SU-DHL-6 (cell line): ENCODE results near the gene PPP1CA.

Experiments
- H2AFZ ChIP-seq: fragments of 200-600 bp; sonication (generic); 2 replicates; pipeline ENCODE4 v1.6.1; 2014; ENCODE audit warnings: low read depth, mild to moderate bottlenecking, moderate library complexity, mixed read lengths, antibody characterized with exemption, low read length; ENCODE audit not compliant: severe bottlenecking
- H3F3A ChIP-seq: fragments of 200-600 bp; shearing (Covaris generic); 2 replicates; pipeline ENCODE4 v1.6.0; 2016; ENCODE audit warnings: antibody characterized with exemption, mild to moderate bottlenecking; ENCODE audit not compliant: insufficient read depth
- H3K27ac ChIP-seq: fragments of 200-600 bp; sonication (generic); 2 replicates; pipeline ENCODE4 v1.5.1; 2016; ENCODE audit warnings: low read depth, mild to moderate bottlenecking, low read length, moderate library complexity, mixed read lengths
- H3K27me3 ChIP-seq: fragments of 200-600 bp; sonication (generic), shearing (Covaris generic); 2 replicates; pipeline ENCODE4 v1.6.0; 2014; ENCODE audit warnings: mild to moderate bottlenecking, low read length
- H3K36me3 ChIP-seq: fragments of 200-600 bp; sonication (generic); 2 replicates; pipeline ENCODE4 v1.6.1; 2014; ENCODE audit warnings: mild to moderate bottlenecking, low read length, mixed read lengths
- H3K4me2 ChIP-seq: fragments of 300-600, 200-600 bp; shearing (Covaris generic), sonication (generic); 2 replicates; pipeline ENCODE4 v1.6.0; 2014; ENCODE audit warnings: low read length, low read depth, mild to moderate bottlenecking; ENCODE audit not compliant: poor library complexity, severe bottlenecking
- H3K4me3 ChIP-seq: fragments of 200-600 bp; sonication (generic); 2 replicates; pipeline ENCODE4 v1.5.1; 2014; ENCODE audit warnings: antibody characterized with exemption, low read length, mild to moderate bottlenecking, mixed read lengths; ENCODE audit not compliant: insufficient read depth, poor library complexity, severe bottlenecking
- H3K79me2 ChIP-seq: fragments of 200-600 bp; sonication (generic); 2 replicates; pipeline ENCODE4 v1.6.1; 2014; ENCODE audit warnings: mild to moderate bottlenecking, low read length, moderate library complexity; ENCODE audit not compliant: insufficient read depth
- H3K9ac ChIP-seq: fragments of 200-600 bp; sonication (generic); 2 replicates; pipeline ENCODE4 v1.7.0; 2014; ENCODE audit warnings: mild to moderate bottlenecking, low read length
- H3K9me2 ChIP-seq: fragments of 200-600 bp; sonication (generic); replicated peaks from 2 replicates; pipeline ENCODE4 v1.6.1; 2014; ENCODE audit warnings: low read length; ENCODE audit not compliant: insufficient read depth
- H3K9me3 ChIP-seq: fragments of 200-600 bp; sonication (generic); 2 replicates; pipeline ENCODE4 v1.6.1; 2014; ENCODE audit warnings: low read length, mixed read lengths; ENCODE audit not compliant: insufficient read depth
- H4K20me1 ChIP-seq: fragments of 200-600 bp; sonication (generic); 2 replicates; pipeline ENCODE4 v1.6.1; 2014; ENCODE audit warnings: low read depth, mild to moderate bottlenecking, antibody characterized with exemption, low read length, moderate library complexity, mixed read lengths
- CTCF ChIP-seq: fragments of 200-600 bp; sonication (generic); IDR thresholded peaks from one replicate; pipeline ENCODE4 v1.5.1; 2017; ENCODE audit warnings: antibody characterized with exemption, mild to moderate bottlenecking, low read length, moderate library complexity; ENCODE audit not compliant: insufficient read depth, poor library complexity, severe bottlenecking
- EZH2phosphoT487 ChIP-seq: fragments of 200-600 bp; sonication (generic), shearing (Covaris generic); conservative IDR thresholded peaks from 2 replicates; pipeline ENCODE4 v1.6.1; 2018; ENCODE audit warnings: mild to moderate bottlenecking, antibody characterized with exemption, low read length, moderate library complexity, mixed read lengths

The PPP1CA gene

GRCh38 chr11:67437082-67437808 lies 35.6 kb upstream of the PPP1CA start, which contains the start of gene PTPRCAP:
Gene PTPRCAP, minus strand, starts transcription at chr11:67437682. Its CDS starts 63 bp downstream, at chr11:67437619.
- Histone ChIP-seq H3K9ac (peak within 1 kb of the TSS; percentile 100), H3K79me2 (peaks cover 24% of the 10 kb centered on the region; the same call in 1 of the 2 replicates), H3K9me3 (no peaks in the 10 kb centered on the region), H3K9me2 (no peaks in the 10 kb centered on the region), H3K4me2 (peak within 1 kb of the TSS; percentile 99), H3K36me3 (no peaks in the 10 kb centered on the region), H3K27ac (peak within 1 kb of the TSS; percentile 100), H4K20me1 (no peaks in the 10 kb centered on the region), H3K4me3 (peak within 1 kb of the TSS; percentile 96), H2AFZ (no peak within 1 kb of the TSS), H3F3A (peaks cover 82% of the 10 kb centered on the region), H3K27me3 (no peaks in the 10 kb centered on the region)
- TF ChIP-seq CTCF (no peak), EZH2phosphoT487 (no peak)

GRCh38 chr11:67436459-67437081 lies 34.9 kb upstream of the PPP1CA start:
- H3K36me3 ChIP-seq = no peaks in the 10 kb centered on the region
- H4K20me1 ChIP-seq = no peaks in the 10 kb centered on the region
- H3K9me3 ChIP-seq = no peaks in the 10 kb centered on the region
- H3K4me3 ChIP-seq = peak overlapping the region; percentile 96
- H3K9me2 ChIP-seq = no peaks in the 10 kb centered on the region
- H3F3A ChIP-seq = peaks cover 76% of the 10 kb centered on the region
- no peak for TF ChIP-seq CTCF
- no peak for TF ChIP-seq EZH2phosphoT487
- no peaks in the 10 kb centered on the region for H3K27me3 ChIP-seq
- peak overlapping the region; percentile 100 for H3K9ac ChIP-seq
- H3K4me2 ChIP-seq = peak overlapping the region; percentile 99
- H2AFZ ChIP-seq = no peak overlapping the region
- peak overlapping the region; percentile 100 for H3K27ac ChIP-seq
- peaks cover 24% of the 10 kb centered on the region; the same call in 1 of the 2 replicates for H3K79me2 ChIP-seq

GRCh38 chr11:67435727-67436458 lies 34.2 kb upstream of the PPP1CA start:
- Histone ChIP-seq H3K9me2 (no peaks in the 10 kb centered on the region), H3K9me3 (no peaks in the 10 kb centered on the region), H3F3A (peaks cover 70% of the 10 kb centered on the region), H3K9ac (peak overlapping the region; percentile 100), H4K20me1 (no peaks in the 10 kb centered on the region), H3K27ac (peak overlapping the region; percentile 100), H3K36me3 (no peaks in the 10 kb centered on the region), H3K79me2 (peaks cover 24% of the 10 kb centered on the region; the same call in 1 of the 2 replicates), H3K27me3 (no peaks in the 10 kb centered on the region), H3K4me3 (peak overlapping the region; percentile 96), H2AFZ (no peak overlapping the region), H3K4me2 (peak overlapping the region; percentile 99)
- TF ChIP-seq EZH2phosphoT487 = no peak
- TF ChIP-seq CTCF = no peak
